DMS53 treated with DMSO at 0.1 percent for 48 hours (cell line): Measurements from ENCODE around the gene PHC2.
A peak's percentile ranks its signal among the peaks of the same experiment; 100 is the strongest.

Experiments used
- DNase-seq: peaks from one replicate; lab custom pipeline; 2025; ENCODE audit not compliant: unreplicated experiment; lab: John Stamatoyannopoulos, UW

The PHC2 gene

DNA sequence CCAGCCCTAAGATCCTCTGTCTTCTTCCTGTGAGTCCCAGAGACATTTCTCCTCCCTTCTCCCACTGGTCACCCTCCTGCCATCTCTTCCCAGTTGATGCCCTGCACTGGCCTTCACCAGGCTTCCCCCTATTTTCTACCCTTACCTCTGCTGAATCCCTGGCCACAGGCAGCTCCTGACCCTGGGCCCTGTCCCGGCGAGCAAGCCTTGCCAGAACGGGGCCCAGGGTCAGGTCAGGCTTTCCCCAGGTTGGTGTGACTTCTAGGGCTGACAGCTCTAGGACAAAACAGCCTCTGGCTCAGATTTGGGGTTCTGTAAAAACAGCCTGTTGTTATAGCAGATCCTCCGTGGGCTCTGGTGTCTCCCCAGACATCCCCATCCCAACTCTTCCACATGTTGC lies 57.3 kb downstream of the PHC2 start:
- no peak for DNase-seq

DNA sequence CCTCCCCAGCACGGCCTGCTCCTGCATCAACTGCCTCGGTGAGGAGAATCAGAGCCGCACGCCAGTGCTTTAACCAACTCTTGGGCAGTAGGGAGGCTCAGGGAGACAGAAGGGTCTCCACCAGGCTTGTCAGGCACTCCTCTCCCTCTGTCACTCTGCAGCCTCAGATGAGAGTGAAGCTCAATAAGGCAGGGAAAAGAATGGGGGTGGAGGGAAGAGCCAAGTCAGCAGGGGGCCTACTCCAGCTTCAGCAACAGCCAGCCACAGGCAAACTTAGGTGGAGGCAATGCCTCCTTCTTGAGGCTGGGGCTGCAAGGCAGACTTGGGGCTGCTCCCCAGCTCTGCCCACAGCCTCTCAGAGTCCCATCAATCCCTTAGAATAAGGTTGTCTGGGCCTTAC lies 58.2 kb downstream of the PHC2 start:
- DNase-seq, result no peak

- DNase-seq, result no peak
These were observed 58.7 kb downstream of the PHC2 start for GRCh38 chr1:33372162-33372561.

DNA sequence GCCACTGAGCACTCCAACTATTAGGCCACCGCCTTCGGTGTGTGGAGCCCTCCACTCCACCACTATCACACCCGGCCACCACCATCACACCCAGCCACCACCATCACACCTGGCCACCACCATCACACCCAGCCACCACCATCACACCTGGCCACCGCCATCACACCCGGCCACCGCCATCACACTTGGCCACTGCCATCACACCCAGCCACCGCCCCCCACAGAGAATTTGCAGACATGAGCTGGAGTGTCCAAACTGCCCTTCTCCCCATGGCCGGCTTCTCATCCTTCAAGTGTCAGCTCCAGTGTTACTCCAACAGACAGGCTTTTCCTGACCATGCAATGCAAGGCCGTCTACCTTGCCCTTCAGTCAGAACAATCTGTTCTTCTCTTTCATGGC lies 59.6 kb downstream of the PHC2 start:
- no peak for DNase-seq

DNA sequence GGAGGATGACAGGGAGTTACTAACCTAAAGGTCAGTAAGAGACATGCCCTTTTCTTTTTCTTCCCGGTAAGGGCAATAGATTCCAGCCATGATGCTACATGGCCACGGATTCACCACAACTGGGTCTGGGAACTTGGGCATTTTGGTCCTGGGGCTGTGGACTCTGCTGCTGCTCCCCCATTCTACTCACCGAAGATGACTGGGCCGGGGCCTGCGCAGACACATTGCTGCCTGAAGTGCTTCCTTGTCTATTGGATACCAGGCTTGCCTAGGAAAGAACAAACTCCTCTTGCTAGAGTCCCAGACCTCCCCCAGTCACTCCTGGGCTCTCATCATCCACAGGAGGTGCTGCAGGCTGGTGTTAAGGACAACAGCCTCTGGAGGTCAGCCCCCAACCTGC lies 60.1 kb downstream of the PHC2 start:
- DNase-seq, result no peak

DNA sequence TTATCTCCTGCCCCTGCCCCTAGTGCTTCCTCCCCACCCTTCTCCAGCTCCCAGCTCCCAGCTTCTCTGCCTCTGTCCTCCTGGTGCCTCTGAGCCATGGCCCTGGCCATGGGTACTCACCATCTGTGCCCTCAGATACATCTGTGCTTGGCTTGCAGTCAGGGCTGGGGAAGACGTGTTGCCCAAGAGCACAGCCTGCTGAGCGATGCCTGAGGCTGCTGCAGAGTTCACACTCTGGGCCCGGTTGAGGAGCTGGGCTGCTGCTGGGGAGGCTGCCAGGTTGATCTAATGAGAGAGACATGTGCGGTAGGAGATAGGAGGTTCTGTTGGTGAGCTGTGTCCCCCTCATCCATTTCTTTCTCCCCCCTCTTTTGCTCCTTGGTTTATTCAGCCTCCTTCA lies 60.6 kb downstream of the PHC2 start:
- no peak for DNase-seq

GRCh38 chr1:33369764-33370163 lies 61.1 kb downstream of the PHC2 start:
- DNase-seq, result no peak

DNA sequence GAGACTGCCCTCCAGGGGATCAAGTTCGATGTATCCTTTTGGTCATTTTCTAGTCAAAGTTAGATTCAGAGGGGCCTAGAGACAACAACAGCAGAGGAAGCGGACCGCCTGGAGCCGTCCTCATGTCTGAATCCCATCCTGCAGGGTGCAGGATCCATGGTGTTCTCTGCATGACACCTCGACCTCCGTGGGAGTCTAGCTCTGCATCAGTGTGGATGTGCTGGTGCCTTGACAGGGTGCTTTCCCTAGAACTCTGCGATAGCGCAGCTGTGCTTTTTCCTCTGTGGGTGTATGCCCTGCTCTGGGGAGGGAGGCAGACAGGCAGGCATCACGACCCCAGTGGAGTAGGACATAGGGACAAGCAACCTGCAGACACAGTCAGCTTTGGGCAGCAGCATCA lies 61.8 kb downstream of the PHC2 start:
- no peak for DNase-seq

GRCh38 chr1:33368431-33368830 lies 62.5 kb downstream of the PHC2 start:
- DNase-seq, result no peak

DNA sequence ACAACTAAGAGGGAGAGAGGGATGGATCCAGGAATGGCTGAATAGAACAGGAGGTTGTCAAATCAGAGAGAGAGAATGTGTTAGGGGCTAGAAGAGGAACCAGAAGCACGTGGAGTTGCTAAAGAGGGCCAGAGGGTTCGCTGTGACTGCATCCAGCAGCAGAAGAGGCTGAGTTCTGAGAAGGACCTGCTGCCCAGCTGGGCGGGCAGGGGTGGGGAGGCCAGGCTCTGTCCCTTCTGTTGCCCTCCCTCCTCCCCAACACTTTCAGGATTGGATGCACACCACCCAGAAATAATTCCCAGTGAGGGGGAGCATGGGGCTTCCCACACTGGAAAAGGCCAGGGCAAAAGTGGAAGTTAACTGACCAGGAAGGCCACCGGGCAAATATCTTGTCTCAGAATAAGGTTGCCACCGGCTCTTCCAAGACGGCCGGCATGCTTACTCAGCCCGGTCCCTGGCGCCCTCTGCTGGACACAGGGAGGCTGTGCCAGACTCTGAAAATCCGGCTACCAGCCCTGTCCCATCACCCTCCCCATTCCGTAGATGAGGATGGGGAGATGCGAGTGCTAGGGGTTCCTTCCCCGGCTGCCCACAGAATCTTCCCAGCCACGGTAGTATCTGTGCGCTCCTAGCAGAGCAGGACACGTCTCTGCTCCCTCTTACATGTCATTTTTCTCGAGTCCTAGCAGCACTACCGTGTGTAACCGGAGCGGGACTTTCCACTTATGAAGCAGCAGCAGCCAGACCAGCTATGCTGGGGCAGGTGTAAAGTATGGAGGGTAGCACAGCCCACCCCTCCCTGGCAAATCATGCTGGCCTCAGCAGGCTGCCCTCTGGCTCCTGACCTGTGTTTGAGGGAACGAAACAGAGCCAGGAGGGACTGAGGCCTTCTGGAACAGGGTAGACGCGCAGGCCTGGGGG lies 63.1 kb downstream of the PHC2 start:
- peak; percentile 76 for DNase-seq

DNA sequence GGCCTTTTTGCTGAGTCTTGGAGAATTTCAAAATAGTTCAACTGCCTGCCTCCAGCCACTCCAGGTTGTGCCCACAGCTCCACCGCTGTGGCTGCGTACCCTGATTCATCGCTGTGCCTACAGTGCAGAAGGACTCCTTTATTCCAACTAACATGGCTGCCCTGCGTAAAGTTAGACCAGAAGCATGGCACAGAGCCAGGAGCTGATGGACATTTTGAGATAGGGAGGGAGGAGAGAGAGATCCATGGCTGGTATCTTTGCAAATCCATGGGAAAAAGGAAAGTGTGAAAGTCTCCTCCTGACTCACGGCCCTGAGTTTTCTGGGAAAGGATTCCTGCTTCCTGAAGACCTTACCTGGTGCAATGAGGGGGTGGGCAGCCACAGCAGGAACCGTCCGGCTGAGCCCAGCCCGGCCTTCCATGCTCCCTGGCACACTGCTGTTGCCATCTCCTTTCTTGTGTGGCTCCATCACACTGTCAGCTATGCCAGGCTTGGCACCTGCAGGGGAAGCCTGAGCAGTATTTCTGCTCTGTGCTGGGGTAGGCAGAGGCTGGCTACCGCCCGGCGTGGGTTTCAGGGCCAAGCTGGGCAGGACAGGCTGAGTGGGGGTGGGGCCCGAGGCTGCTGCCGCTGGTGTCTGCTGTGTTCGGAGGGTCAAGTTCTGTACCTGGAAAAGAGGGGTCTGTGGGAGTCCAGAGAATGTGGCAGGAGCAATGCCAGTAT lies 64.0 kb downstream of the PHC2 start:
- DNase-seq, result no peak

GRCh38 chr1:33365560-33365997 lies 65.3 kb downstream of the PHC2 start:
- DNase-seq, result no peak

GRCh38 chr1:33364565-33364918 lies 66.4 kb downstream of the PHC2 start:
- DNase-seq, result peak; percentile 58

DNA sequence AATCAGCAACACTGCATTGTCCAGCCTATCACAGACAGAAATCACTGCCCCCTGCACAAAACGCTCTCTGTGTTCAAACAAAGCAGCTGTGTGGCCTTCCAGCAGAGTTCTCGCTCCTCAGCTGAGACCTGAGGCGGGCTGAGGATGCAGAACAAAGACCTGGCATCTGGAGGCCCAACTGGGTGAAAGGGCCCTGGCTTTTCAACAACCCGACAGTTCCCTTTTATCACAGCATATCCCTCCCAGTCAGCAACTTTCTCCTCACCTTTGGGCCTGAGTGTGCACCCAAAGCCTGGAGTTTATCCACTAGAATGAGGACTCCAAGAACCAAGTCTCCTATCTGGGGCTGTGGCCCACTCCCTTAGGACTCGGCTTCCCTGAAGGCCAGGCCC lies 67.4 kb downstream of the PHC2 start:
- no peak for DNase-seq

GRCh38 chr1:33363021-33363420 lies 67.9 kb downstream of the PHC2 start:
- no peak for DNase-seq

- DNase-seq, result no peak
These were observed 69.2 kb downstream of the PHC2 start for GRCh38 chr1:33361532-33362235.

DNA sequence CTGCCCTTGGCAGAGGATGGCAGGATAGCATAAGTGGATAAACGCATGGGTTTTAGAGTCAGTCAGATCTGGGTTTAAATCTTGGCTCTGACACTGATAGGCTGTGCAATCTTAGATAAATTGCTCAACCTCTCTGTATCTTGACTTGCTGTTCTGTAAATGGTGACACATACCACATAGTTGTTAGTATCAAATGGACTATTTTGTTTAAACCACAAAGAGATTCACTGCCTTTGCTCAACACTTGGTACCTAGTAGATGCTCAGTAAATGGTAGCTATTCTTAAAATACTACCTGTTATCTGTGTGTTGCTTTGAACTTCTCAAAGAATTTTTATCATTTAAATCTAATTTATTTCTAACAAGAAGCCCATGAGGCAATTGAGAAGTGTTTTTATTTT lies 70.5 kb downstream of the PHC2 start:
- DNase-seq, result no peak

- DNase-seq, result no peak
These were observed 71.0 kb downstream of the PHC2 start for GRCh38 chr1:33359931-33360330.

DNA sequence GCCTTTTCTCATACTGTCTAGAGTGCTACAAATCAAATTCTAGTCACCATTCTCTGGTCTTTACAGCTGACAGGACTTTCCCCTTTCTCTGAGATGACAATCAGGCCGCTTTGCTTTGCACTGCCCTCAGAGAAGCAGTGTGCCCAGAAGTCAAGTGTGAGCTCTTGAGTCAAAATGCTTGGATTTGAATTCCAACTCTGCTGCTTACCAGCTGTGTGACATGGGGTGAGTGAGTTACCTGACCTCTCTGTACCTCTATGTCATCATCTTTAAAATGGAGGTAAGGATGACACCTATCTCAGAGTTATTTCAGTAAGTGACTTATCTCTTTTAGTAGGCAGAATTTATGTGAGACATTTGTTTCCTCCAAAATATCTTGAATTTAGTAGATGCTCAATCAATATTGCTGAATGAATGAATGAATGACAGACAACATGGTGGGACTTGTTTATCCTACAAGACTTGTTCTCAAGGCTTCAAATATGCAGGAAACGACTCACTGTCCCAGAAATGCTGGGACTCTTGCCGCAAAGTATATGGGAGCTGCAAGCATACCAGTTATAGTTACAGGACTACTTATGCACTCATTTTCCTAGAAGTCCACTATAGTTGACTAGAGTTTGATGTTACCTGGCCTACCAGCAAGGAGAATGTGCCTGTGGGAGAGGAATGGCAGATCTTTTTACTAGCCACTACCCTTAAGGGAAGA lies 71.9 kb downstream of the PHC2 start:
- DNase-seq, result no peak

DNA sequence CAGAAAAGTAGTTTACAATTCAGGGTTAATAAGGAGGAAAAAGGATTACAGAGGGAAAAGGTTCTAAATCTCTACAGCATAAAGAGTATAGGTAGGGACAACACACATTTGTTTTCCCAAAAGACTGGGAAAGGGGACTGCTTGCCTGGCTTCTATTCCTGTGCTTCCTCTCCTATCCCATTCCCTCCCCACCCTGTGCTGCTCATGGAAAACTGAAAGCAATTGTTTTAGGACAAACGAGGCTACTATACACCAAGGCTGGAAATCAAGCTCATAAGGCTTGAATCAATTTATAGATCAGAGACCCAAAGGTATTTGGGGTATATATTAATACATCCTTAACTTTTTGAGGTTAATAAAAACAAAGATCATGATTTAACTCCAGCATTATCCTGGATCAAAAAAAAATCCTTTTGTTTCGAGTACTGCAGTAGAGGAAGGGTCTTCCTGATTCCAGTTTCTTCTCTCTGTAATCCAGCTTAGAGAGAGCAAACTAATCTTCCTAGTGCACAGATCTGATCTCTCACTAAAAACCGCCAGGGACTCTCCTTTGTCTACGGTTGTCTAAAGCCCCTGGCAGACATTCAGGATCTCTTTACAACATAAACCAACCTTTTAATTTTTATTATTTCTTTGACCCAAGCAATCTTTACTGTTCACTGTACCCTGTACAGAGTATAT lies 72.6 kb downstream of the PHC2 start:
- no peak for DNase-seq

GRCh38 chr1:33357099-33357498 lies 73.8 kb downstream of the PHC2 start:
- no peak for DNase-seq
